ENCODE data around the gene USP24.
"Not testable (repeated sequence)": the region's sequence is repeated elsewhere in the genome, so short reads cannot be mapped to it uniquely, and the experiment has no call there.

USP24 gene

DNA sequence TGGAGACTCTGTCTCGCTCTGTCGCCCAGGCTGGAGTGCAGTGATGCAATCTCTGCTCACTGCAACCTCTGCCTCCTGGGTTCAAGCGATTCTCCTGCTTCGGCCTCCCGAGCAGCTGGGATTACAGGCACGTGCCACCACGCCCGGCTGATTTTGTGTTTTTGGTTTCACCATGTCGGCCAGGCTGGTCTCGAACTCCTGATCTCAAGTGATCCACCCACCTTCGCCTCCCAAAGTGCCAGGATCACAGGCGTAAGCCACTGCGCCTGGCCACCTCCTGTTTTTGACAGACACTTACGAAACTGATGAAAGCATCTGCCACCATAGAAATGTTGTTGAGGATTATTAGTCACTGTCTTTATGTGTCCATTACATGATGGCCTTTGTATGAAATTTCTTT, 106.2 kb downstream of the USP24 start:
- not testable (repeated sequence) for DNase-seq

DNA sequence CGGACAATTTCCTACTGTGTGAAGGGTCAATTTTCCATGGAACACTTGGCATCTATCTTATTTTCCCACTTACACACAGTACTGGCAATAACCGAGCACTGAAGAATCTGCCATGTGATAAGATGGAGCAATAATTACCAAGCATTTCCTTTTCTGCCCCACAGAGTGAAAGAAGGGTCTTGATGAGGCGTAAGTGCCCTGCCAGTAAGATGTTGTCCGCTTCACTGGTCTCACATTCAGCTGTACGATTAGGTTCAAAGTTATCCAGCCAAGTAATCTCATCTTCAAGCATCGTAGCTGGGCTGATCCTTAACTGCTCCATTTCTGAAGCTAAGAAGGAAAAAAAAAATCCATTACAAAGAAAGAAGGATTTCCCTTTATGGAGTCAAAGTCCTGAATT, 108.1 kb downstream of the USP24 start:
- DNase-seq, result no peak

DNA sequence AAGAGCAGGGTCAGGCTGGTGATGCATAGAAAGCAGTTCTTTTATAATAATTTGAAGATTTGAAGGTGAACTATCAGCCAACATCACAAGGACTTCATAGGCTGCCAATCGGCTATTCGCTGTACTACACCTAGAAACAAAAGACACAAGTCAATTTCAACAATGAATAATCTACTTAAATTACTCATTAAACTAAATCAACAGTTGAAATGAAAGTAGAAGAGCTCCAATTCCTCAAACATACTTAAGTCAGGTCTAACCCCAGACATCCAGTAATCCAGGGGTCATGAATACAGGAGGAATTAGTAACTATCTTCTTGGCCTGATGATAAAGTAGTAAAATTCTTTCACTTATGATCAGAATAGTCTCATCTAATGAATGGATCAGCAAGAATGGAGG, 111.3 kb downstream of the USP24 start:
- no peak for DNase-seq

DNA sequence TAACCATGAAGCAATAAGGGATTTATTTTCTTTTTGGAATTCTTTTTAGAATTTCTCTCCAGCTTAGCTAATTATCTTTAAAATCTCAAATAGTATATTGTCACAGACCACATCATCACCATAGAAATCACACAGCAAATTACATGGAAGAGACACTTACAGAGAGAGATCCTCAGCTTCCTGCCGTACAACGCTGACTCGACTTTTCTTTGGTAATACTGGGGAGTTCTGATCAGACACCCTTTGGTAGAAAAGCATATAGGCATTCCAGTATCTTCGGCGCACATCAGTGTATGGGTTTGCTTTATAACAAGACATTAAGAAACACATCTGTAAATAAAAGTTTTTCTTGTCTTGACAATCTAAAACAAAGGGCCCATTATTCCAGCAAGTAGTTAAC, 120.1 kb downstream of the USP24 start:
- no peak for DNase-seq

DNA sequence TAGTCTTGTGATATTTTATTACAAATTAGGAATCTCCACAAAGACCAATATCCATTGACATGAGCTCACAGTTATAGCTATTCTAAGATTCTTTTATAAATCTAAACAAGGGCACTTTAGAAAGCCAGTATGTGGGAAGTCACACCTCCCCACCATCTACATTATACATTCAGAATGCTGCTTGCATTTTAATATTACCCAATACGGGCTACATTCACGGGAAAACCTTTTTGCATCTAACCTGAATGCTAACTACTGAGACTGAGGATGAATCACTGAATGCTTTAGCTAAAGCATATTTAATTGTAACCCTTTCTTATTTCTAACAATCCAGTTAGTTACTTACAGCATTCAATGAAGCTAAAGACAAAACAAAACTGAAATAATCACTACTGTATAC, 122.7 kb downstream of the USP24 start:
- no peak for DNase-seq

DNA sequence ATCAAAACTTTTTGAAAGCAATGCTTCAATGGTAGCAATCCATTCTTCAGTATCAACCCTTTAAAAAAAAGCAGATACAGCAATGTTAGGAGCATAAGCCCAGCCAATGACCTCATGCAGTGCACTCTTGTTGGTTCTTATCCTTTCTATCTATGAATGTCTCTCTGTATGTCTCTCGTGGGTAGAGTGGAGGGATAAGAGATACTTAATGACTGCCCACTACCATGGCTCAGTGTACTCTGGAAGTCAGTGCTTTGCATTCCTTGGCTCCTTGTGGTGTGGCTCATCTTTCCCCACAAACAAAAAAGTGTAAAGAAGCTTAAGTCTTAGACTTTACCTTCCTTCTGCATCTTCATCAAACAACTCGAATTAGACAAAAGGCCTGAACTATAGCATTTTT, 125.5 kb downstream of the USP24 start:
- no peak for DNase-seq

DNA sequence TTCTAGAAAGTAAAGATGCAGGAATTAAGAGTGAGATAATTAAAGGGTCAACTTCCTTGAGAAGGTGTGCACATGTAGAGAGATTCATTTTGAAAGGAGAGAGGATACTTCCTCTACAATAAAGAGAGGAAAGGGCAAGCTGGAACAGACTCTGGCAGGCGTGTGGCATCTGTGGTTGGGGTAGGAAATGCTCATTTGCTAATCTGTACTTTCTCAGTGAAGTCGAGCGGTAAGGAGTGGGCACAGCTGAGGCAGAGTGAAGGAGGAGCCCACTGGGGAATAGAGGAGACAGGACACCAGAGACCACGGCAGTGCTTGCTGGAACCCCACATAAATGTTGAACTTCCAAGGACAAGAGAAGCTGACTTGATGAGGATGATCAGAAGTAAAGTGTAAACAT, 126.8 kb downstream of the USP24 start:
- no peak for DNase-seq

DNA sequence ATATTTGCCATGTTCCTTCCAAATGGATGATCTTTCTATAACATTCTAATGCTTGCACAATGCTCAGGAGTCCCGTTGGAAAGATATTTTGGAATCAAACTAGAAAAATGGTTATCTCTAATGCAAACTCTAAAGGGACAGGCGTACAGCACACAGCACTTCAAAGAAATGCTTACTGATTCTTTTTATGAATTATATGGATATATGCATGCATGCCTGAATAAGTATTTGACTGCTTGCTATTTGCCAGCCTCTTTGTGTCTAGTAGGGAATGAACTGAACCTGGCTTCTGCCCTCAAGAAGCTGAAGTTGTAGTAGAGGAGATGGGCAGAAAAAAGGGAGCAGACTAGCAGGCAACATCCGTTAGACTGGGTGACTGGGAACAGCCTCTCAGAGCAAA, 127.7 kb downstream of the USP24 start:
- no peak for DNase-seq

DNA sequence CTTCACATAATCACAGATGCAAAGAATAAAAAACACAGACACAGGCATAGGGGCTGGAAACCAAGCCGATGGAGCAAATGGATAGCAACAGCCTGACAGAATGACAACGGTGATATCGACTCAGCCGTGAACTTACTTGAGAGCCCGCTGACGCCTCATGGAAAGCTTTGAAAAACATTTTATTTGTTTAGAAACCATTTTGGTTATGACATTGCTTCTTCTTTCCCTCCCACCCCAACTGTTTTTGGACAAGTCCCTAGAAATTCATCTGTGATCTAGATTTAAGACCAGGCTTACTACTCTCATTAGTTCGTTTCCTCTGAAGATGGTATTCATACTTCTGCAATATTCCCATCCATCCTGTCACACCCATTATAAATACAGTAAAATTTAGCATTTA, 130.9 kb downstream of the USP24 start:
- no peak for DNase-seq

DNA sequence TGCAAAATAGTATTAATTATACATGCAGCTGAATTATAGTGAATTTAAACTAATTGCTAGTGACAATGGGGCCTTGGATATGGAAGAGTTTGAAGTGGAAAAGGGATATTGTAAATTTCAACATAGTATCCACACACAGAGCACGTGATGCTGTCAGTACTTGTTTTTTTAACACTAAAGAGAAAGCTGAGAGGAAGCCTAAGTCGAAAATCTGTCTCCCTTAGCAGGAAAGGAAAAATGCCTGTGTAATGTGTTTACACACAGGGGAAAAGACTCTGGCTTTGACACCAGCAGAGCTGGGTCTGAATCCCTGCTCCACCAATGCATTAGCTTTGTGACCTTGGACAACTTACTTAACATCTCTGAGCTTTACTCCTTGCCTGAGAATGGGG, 133.3 kb downstream of the USP24 start:
- DNase-seq, result no peak

DNA sequence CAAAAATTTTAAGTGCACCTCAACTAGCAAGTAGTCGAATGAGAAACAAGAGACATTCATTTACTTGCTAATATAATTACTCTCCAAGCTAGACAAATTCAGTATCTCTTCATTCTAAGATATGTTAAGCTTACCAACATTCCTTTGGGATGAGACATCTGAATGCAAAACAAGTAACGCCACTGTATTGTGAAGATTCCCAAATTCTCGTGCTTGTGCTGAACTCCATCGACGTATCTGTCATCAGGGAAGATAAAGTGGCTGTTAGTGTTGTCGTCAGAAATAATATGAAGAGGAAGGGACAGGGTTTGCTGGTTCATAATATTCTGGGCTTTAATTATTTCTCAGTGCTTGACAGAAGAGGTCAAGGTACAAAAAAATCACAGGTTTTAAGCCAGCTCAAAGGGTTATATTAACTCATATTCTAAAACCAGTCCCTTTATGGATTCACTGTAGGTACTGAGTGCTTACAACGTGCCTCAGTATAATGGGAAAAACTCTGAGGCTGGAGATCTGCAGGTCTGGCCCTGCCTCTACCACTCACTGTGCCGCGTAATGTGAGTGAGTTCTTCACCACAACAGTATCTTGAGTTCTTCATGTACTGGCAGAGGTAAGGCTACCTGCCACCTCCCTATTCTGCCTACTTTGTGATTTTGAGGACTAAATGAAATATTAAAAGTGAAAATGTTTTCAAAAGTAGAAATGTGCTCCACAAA, 133.8 kb downstream of the USP24 start:
- no peak for DNase-seq

DNA sequence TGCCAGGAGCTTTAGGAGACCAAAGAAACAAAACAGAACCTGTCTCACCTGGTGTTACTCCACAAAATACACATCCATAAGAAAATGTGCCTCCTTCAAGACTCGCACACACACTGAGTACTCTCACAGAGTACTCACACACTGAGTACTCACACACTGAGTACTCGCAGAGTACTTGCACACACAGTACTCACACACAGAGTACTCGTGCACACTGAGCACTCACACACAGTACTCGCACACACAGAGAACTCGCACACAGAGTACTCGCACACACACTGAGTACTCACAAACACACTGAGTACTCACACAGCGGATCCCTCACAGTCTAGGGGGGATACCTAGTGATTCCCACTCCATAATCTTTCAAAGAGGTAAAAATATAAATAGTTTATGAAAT, 135.5 kb downstream of the USP24 start:
- no peak for DNase-seq

DNA sequence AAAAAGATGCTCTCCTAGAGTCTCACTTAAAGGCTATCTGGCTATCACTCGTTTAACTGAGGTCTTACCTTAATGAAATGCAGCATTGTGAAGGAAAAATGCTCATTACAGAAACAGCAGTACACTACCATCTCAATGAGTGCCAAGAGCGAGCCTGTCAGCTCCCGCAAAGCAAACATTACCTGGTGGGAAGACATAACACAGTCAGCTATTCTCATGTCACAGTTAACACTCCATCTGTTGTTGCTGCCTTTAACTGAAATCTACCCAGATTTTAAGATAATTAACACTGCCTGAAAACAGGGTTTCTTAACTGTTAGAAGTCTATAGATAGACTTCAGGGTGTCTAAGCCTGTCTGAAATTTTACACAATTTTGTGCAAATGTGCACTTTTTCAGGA, 136.7 kb downstream of the USP24 start:
- no peak for DNase-seq

DNA sequence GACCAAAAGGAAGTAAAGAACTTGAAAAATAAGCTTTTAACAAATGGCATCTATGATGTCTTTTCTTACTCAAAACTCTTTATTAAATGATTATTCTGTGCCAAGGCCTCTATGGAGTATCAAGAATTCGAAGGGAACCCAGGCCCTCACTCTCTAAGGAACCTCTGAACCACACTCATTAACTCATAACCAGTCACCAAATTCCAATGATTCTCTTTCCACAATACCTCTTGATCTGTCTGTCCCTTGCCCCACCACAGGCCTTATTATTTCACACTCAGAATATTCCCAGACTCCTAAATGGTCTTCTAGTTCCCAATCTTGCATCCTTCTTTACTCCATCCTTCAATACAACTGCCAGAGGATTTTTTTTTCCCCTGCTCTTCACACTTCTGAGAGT, 138.8 kb downstream of the USP24 start:
- DNase-seq, result no peak

DNA sequence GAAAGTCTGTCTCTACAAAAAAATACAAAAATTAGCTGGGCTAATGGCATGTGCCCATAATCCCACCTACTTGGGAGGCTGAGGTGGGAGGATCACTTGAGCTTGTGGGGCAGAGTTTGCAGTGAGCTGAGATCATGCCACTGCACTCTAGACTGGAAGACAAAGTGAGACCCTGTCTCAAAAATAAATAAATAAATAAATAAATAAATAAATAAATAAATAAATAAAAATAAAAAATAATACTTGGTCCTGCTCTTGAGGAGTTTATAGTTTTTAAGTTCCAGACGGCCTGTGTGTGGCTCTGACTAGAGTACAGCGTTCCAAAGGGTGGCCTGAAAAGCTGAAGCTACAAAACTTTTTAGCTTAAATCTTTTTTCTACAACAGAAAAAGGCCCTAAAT, 140.7 kb downstream of the USP24 start:
- DNase-seq, result no peak

DNA sequence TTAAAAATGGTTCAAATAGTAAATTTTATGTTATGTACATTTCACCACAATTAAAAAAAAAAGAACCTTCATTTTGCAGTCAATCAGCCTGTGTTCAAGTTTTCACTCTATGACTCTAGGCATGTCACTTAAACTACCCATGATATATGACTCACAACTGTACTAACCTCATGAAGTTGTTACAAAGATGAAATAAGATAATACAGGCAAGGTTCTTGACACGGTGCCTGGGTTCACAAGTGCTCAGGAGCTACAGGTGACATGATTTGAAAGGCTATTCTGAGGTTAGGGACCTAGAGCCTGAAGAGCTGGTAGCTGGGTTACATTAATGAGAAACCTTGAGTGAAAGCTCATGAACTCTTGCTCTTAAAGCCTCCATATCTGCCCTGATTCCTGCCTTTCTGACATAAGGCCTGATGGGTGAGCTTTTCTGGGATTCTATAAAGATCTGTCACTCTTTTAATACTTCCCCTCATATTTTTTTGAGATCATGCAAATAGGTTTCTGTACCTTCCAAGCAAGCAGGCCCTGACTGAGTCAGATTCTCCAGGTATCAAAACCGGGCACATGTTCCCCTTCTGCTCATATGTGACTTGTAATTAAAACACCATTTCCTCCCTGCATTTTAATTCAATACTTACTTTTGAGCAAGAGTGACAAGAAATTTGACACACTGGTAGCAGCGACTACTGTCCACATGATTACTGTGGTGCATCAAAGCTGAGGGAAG, 141.8 kb downstream of the USP24 start:
- DNase-seq, result no peak

DNA sequence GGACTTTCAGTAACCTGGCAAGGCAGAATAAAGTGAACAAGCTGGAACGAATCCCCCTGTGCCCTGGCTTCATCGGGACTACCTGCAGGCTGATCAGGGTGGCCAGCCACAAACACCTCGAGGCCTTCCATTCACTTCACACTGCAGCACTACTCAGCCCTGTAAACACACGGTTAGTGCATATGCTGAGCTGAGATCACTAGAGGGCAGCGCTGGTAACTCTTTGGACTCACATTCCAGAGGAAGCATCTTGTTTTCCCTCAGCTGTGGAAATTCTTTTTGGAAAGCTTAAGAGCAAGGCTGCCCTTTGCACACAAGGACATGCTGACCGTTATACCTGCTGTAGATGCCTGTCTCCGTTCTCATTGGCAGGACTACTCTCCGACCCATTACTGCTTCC, 143.7 kb downstream of the USP24 start:
- DNase-seq, result no peak

DNA sequence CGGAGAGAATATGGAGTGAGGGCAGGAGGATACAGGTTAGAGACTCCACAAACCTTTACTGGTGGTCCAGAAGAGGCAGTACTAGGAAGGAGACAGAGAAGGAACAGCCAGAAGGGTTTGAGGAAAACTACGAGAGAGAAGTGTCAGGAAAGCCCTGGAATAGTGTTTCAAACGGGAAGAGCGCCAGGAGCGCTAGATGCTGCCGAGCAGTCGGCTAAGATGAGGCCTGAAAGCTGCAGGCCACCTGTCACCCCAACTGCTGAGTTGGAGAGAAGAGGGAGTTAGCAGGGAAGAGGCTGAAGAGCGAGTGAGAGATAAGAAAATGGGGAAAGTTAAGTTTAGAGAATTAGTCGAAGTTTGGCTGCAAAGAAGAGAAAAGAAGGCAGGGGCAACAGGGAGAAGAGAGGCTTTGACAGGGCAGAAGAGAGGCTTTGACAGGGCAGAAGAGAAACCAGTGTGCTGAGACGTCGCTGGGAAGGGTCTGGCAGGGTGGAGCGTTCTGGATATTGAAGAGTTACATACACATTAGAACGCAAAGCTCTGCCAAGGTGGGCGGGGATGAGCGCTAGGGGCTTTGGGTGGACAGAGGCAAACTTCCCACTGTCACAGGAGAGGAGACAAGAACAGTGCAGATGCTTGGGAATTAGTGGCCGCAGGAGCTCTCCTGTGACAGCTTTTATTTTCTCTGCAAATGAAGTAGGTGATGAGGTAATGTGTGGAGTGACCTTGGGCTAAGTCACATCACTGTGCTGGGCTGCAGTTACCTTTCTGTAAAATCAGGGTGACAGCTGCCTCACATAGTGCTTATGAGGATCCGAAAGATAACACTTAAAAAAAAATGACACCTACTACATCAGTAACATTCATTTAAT, 144.6 kb downstream of the USP24 start:
- no peak for DNase-seq

DNA sequence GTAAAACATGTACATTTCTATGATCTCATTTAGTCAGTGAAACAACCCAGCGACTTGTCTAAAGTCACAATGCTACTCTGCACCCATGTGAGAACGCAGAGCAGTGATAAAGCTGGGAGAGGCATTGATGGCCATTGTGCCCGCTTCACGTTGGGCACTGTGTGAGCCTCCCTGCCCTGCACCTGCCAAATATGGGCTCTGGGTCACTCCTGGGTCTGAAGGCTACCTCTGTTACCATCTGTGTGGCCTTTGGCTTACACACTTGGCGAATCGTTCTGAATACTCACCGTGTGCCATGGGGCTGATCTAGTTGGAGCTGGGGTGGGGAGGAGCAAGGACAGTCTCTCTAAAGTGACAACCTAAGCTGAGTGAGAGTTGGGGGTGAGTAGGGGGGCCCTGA, 145.9 kb downstream of the USP24 start:
- no peak for DNase-seq

DNA sequence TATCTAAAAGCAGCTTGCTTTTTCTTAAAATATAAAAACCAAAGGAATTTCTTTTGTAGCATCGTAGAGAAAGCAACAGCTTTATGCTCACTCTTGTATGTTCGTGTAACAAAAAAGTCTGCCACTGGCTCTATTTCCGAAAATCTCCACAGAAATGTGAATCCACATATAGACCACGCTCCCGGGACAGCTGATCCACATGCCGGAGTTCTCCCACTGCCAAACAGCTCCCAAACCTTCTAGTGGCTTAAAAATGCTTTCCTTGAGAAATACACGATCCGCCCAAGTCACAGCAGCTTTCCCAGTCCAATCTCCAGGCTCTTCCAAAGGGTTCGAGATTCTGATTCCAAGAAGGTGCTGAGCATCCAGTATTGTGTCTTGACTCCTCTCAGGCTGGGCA, 146.5 kb downstream of the USP24 start:
- no peak for DNase-seq

DNA sequence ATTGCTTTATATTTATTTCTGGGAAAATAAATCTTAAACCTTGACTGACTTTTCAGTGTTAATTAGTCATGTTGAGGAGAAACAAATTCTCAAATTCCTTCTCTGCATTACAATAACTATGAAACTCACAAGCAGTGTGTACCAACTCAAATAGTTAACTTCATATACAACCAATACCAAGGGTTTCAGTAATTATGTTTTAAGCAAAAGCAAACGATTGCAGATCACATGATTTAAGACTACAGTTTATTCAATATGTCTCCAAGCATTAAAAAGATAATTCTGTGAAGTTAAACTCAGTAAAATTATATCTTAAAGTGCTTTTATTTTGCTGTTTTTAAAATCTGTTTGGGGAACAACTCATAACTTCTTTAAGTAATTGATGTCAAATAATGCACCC, 147.2 kb downstream of the USP24 start:
- no peak for DNase-seq

DNA sequence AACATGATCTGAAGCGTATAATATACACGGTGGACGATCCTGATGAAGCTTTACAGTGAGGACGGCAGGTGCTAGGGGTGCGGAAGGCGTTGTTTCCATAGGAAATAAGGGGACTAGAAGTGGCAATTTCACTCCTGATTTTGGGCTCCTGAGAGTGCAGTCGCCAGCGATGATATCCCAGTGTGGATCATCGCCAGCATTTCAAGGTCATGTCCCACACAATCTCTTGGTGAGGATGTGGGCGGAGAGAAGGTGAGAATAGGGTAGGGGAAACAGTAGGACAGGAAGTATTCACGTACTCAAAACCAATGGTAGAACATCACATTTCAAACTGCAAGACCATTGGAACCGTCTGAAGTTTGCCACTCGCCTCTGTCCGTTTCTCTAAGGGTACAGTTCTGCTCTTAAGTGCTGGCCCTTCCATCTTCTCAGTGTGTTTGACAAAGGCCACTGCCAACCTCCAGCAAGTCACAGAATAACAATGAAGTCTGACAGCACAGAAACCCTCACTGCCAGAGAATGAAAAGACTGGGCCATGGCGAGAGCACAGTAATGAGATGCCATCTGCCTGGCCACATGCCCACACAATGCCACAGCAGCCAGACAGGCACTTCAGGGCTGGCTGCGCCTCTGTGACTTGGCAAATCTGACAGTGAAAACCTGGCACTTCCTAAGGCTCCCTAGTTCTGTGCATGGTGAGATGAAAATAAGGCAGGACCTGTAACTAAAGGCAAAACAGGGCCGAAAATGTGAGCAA, 148.0 kb downstream of the USP24 start:
- DNase-seq, result no peak

DNA sequence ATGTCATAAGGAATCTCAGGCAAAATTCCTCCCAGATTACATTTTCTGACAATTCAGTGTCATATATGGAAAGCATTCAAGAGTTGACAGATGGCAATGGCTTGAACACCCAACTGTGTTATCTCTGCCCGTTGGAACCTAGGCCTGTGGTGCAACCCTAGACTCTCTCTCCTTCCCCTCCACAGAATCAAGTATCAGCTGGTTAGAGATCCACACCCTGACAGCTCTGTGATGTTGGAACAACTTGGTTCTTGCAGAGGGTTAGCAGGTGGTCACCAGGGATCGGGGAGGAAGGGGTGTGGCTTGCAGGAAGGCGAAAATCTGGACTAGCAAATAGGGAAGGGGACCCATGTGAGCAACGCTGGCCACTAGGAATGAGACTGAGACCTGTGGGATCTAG, 149.5 kb downstream of the USP24 start:
- no peak for DNase-seq

Measured in central memory CD4-positive, alpha-beta T cell (primary cell).